Right ventricle myocardium superior (tissue), 1 donor: Measurements from ENCODE around the gene SEZ6L. TPM values are rescaled to one million over a fixed set of nuclear protein-coding genes. Genes with fewer than 3 reads are reported as not detected.

ENCODE experiments used
- ATAC-seq: fragments of 200-7000 bp; cut with Tn5 transposase; one replicate; pipeline ENCODE4 v1.9.1; 2020; ENCODE audit warnings: mild to moderate bottlenecking; ENCODE audit not compliant: poor library complexity
- DNase-seq: peaks from one replicate; pipeline ENCODE4 v3.0.0-alpha.2; 2020
- intact Hi-C: fragments of 100-400 bp; cut with DNase I; formaldehyde crosslinking; loops from one replicate; pipeline ENCODE4 v1.11.2; 2022
- total RNA-seq: library from RNA; stranded (reverse); fragmentation: NEBNext Ultra II Directional; extraction: Animal tissue kit (Norgen Biotek cat#: 25700); gene quantifications from one replicate; pipeline ENCODE4 v1.2.1, GENCODE V29; 2021
- donor health status: DM: no; HTN: yes; CAD: no; lungs with severe emphysema.

The SEZ6L gene
- total RNA-seq, 1 donor from 2014 or later, result 0.11 TPM

DNA sequence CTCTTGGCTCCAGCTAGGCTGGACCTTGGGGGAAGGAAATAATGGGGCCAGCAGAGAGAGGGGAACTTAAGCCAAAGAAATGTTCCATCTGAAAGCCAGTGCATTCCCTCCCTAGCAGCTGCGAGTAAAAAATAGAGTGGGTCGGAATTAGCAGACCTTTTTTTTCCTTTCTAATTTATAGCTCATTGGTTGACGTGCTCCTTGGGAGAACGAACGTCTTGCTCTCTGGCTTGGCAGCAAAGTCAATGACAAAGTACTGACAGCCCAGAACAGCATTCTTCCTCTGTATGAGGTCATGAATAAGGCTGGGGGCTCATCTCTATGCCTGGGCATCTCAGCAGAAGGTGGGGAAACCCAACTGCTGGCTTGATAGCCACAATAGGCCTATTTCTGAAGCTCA is 65.0 kb downstream of the SEZ6L start:
- intact Hi-C loops, result no loop called here
- no peak for ATAC-seq
- no peak for DNase-seq

DNA sequence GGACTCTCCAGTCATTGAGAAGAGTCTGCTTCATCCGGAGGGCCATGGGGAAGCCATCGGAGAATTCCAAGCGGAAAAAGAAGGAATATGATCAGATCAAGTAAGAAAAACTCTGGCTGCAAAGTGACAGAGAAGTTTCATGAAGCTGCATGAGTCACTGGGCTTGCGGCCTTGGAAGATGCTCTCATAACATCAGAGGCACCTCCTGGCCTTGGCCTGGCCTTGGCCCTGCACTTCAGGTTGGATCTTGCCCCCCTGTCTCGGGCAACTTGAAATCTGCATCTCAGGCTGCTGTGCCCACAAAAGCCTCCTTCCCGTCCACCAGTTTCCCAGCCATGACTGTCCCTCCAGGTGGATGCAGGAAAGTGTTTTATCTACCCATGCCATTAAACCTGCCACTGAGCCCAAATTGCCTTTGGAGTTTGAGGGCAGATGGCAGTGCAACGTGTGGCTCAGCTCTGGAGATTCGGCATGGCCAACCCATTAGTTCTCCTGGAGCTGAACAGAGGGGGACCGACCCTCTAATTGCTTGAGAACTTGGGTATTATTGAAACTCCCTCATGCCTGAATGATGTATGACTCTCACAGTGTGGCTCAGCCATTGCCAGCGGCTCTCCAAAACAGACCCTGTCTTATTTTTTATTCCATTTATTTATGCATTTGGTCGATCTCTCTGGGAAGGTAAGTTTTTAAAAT is 66.7 kb downstream of the SEZ6L start:
- ATAC-seq (no peak), DNase-seq (no peak)
- intact Hi-C loops, result no loop called here

GRCh38 chr22:26236991-26237390 is 67.7 kb downstream of the SEZ6L start:
- DNase-seq (no peak), ATAC-seq (no peak)
- intact Hi-C loops, result no loop called here

- intact Hi-C loops, result no loop called here
- no peak for ATAC-seq
- DNase-seq, result no peak
Measured at GRCh38 chr22:26238596-26238995, 69.3 kb downstream of the SEZ6L start.

DNA sequence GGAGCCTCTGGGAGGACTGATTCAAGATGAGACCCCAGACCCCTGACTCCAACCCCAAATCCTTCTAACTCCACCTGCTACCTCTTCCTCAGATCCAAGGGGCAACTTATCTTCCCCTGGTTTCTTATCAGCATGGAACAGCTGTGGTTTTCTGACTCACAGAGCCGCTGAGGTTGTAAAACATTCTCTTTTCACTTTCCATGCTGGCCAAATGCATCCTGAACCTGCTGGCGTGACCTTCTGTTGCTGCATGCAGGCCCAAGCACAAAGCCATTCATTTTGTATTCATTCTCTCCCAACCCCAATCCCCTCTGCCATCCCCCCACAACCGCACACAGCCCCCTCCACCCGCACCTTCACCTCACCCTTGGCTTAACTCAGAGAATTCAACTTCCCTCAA is 70.3 kb downstream of the SEZ6L start:
- DNase-seq (no peak), ATAC-seq (no peak)
- intact Hi-C loops, result no loop called here

GRCh38 chr22:26241361-26241760 is 72.1 kb downstream of the SEZ6L start:
- ATAC-seq (no peak), DNase-seq (no peak)
- intact Hi-C loops, result no loop called here

DNA sequence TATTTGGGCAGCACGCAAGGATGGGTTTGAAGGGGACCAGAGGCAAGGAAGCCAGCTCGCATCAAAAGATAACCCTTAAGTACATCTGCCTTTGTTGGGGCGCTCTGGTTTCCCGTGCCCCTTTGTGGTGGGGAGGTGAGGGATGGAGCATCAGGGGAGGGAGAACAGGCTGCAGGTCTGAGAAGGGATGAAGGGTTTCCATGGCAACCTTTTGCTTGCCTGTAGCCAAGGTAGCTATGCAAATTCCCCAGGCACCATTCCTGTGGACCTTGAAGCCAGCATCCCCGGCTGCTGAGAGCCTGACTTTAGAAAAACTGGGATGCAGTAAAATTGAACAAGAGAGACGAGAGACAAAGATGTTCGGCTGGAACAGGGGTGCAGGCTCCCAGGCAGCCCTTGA is 75.7 kb downstream of the SEZ6L start:
- intact Hi-C loops, result no loop called here
- ATAC-seq (no peak), DNase-seq (no peak)

DNA sequence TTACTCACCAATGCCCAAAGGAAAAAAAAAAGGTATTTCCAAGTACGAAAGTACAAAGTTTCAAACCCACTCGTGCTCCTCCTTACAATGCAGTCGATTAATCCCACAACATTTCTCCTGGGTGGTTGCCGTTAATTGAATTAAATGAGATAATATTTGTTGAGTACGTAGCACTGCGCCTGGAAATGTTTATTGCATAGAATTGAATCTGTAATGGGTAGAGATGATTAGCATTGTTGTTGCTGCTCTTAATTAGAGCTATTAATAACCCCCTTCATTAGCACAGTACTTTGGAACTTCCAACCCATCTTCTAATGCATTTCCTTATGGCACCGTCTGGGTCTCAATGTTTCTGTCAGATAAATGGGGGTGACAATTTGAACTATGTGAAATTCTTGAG is 77.3 kb downstream of the SEZ6L start:
- ATAC-seq (no peak), DNase-seq (no peak)
- intact Hi-C loops, result no loop called here

- intact Hi-C loops, result no loop called here
- no peak for DNase-seq
- ATAC-seq, result no peak
Measured at GRCh38 chr22:26251869-26252268, 82.6 kb downstream of the SEZ6L start.

DNA sequence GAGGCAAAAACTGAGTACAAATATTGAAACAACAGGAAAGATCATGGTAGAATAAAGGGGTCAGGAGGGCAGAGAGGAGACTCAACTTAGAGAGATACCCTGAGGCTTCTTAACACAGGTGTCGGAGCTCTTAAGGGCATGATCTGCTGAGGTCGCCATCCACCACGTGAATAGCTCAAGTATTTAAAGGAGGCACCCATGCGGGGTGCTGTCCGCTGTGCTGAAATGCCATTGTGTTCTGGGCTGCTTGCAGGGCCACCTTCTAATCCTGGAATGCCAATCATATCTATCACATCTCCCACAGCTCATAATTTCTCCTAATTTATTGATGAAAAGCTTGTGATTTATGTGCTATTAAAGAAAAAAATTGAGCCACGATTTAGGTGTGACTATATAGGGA is 90.2 kb downstream of the SEZ6L start:
- intact Hi-C loops, result no loop called here
- ATAC-seq (no peak), DNase-seq (no peak)

GRCh38 chr22:26264162-26264561 is 94.9 kb downstream of the SEZ6L start:
- intact Hi-C loops, result no loop called here
- DNase-seq, result no peak
- no peak for ATAC-seq

DNA sequence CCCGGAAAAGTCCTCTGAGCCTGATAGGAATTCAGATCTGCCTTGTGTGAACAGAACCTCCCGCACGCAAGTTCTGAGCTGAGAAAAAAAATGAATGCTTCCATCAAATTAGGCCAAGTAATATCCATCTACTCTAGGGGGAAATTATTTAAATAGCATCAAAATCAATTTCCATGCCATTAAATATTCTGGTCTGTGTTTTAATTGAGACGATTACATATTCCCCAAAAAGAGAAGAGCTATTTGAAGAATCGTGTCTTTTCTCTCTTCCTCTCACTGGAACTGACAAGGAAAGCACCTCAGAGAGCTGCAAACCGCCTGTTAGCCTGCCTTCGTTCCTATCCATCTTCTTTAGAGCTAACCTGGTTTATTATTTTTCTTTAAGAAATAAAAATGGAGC is 96.0 kb downstream of the SEZ6L start:
- ATAC-seq (no peak), DNase-seq (no peak)
- intact Hi-C loops, result no loop called here

- intact Hi-C loops, result no loop called here
- DNase-seq (no peak), ATAC-seq (no peak)
Measured at GRCh38 chr22:26265909-26266308, 96.6 kb downstream of the SEZ6L start.

- DNase-seq (no peak), ATAC-seq (no peak)
- intact Hi-C loops, result no loop called here
Measured at GRCh38 chr22:26267856-26268255, 98.6 kb downstream of the SEZ6L start.

DNA sequence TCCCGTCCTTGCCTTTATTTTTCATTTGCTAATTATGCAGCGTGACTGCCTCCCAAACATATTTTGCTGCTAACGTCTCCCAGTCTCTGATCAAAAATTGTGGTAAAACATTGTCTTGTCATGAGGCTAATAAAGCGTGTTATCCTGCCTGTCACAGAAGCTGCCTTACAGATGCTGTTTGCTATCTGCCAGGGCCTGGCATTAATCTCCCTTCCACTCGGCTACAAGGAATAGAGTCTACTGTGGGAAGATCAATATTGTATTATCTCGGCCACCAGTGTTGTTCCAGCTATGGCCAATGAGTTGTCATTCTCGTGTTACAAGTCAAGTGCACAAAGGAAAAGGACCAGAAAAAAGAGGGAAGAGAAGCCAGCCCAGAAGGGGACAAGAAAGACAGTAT is 100.3 kb downstream of the SEZ6L start:
- intact Hi-C loops, result no loop called here
- DNase-seq (no peak), ATAC-seq (no peak)

GRCh38 chr22:26271427-26271826 is 102.2 kb downstream of the SEZ6L start:
- DNase-seq, result no peak
- no peak for ATAC-seq
- intact Hi-C loops, result no loop called here

DNA sequence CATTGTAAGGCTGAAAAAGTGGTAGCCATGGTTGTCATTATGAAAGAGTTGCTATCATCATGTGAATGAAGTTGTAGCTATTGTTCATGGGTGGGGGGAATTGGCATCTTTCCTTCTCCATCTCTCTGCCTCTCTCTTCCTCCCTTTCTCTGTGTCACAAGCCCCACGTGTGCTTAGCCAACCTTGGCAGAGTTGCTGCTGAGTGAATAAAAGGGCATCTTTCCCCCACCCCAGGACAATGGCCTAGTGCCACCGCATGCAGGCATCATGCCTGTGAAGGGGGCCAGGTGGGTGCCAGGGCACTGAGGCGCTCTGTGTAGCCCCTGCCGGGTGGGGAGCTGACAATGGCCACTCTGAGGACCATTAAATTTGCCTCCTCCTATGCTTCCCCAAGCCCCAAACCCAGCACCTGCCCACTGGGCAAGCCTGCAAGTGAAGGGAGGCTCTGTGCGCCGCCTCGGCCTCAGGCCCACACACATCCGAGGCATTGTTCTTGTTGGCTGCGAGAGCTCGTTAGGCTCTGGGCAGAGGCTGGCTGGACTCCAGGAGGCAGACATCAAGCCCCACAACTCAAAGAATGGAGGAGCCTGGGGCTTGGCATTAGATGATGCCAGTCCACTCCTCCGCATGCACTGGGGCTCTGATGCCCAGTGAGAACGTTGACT is 103.9 kb downstream of the SEZ6L start:
- intact Hi-C loops, result no loop called here
- DNase-seq (no peak), ATAC-seq (no peak)

- no peak for ATAC-seq
- DNase-seq, result no peak
- intact Hi-C loops, result no loop called here
Measured at GRCh38 chr22:26276529-26277160, 107.4 kb downstream of the SEZ6L start.

DNA sequence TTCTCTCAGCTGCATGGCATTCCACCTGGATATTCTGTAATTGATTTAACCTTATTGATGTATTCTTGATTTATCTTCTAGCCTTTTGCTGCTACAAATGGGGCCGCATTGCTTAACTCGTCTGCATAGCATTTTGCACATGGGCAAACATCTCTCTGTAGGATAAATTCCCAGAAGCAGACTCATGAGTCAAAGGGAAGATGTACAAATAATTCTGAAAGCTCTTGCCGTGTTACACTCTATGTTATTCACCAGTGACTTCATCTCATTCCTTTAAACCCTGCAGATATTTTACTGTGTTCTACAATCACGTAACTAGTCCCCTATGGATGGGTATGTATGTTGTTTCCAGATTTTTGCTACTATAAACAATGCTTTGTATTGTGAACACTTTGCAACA is 112.7 kb downstream of the SEZ6L start:
- no peak for ATAC-seq
- intact Hi-C loops, result no loop called here
- no peak for DNase-seq

- ATAC-seq, result no peak
- intact Hi-C loops, result no loop called here
- DNase-seq, result no peak
Measured at GRCh38 chr22:26283330-26283729, 114.1 kb downstream of the SEZ6L start.
